ENCODE data around the gene PDIK1L. TPM values are rescaled to one million over a fixed set of nuclear protein-coding genes. Genes with fewer than 3 reads are reported as not detected.

PDIK1L gene
- total RNA-seq, 1 experiment from 2014 or later, result 5.6 TPM

DNA sequence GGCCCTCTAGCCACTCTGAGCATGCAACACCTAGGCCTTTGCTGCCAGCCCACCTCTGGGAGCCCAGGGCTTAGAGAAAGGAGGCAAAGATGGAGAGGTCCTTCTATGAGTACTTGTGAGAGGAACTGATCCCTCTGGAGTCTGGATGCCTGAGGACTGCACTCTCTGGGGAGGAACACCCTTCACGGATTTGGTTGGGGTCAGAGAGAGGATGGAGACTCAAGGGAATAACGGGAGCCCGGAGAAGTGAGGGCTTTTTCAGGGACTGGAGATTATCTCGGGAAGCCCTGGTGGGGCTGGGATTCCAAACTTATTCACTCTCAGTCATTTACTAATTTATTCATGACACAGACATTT is 57.6 kb downstream of the PDIK1L start:
- H3K27ac Mint-ChIP-seq, result peak overlapping the region in 2 of 3 experiments; percentile 63 to 67; a peak in 2 of 7 replicates
- H3K4me1 Mint-ChIP-seq, result peaks cover 33 to 59% of the 10 kb centered on the region in 2 experiments
- H3K4me3 Mint-ChIP-seq, result peak overlapping the region; percentile 83 to 88
- Histone ChIP-seq H3K9ac (ENCODE audit: extremely low read depth, insufficient read length, low read length) (no peak overlapping the region), H3K27ac (ENCODE audit: insufficient read length, low read depth, low read length) (no peak overlapping the region), H3K79me2 (ENCODE audit: insufficient read depth, low read length) (peaks cover 4% of the 10 kb centered on the region; the same call in 1 of the 2 replicates), H2BK120ac (ENCODE audit: low read depth, low read length, poor library complexity, severe bottlenecking) (no peak overlapping the region), H3K23me2 (ENCODE audit: insufficient read length, low read depth, low read length, poor library complexity, severe bottlenecking) (peaks cover 13% of the 10 kb centered on the region), H3K9me3 (ENCODE audit: control insufficient read depth, low read depth, low read length) (no peaks in the 10 kb centered on the region), H3T11ph (ENCODE audit: low read length) (no peak overlapping the region), H4K8ac (replicated peaks; ENCODE audit: insufficient read length, low read depth, low read length) (no peak overlapping the region), H3K56ac (ENCODE audit: insufficient read length, low read depth, low read length) (no peak overlapping the region), H2AK5ac (ENCODE audit: insufficient read length, low read length) (no peak overlapping the region), H4K5ac (ENCODE audit: insufficient read length, low read depth, low read length) (no peak overlapping the region), H3K4me1 (ENCODE audit: insufficient read depth, low read length) (peaks cover 6% of the 10 kb centered on the region; the same call in 1 of the 2 replicates), H3K14ac (ENCODE audit: insufficient read depth, low read length) (no peak overlapping the region), H4K91ac (ENCODE audit: insufficient read length, low read depth, low read length) (no peak overlapping the region), H2BK15ac (ENCODE audit: low read depth, low read length) (no peak overlapping the region), H2BK5ac (ENCODE audit: insufficient read length, low read length) (no peak overlapping the region), H3K23ac (ENCODE audit: insufficient read length, low read depth, low read length) (no peak overlapping the region), H3K18ac (ENCODE audit: insufficient read length, low read depth, low read length) (no peak overlapping the region), H3K79me1 (ENCODE audit: insufficient read depth, low read depth, low read length, poor library complexity, severe bottlenecking) (peaks cover 4% of the 10 kb centered on the region), H3K4me2 (ENCODE audit: insufficient read depth, insufficient read length, low read length) (peak overlapping the region; percentile 78), H3K4ac (ENCODE audit: low read depth, low read length) (no peak overlapping the region), H2BK20ac (ENCODE audit: low read depth, low read length, poor library complexity, severe bottlenecking) (no peak overlapping the region), H3K27me3 (ENCODE audit: insufficient read depth, low read length) (no peaks in the 10 kb centered on the region; the same call in 1 of the 2 replicates), H2BK12ac (ENCODE audit: insufficient read length, low read depth, low read length) (no peak overlapping the region), H4K20me1 (ENCODE audit: control insufficient read depth, insufficient read depth, insufficient read length) (no peaks in the 10 kb centered on the region), H2AFZ (ENCODE audit: low read length) (no peak overlapping the region)
- H3K9me3 Mint-ChIP-seq, result no peaks in the 10 kb centered on the region
- TF ChIP-seq, protein P1, sequence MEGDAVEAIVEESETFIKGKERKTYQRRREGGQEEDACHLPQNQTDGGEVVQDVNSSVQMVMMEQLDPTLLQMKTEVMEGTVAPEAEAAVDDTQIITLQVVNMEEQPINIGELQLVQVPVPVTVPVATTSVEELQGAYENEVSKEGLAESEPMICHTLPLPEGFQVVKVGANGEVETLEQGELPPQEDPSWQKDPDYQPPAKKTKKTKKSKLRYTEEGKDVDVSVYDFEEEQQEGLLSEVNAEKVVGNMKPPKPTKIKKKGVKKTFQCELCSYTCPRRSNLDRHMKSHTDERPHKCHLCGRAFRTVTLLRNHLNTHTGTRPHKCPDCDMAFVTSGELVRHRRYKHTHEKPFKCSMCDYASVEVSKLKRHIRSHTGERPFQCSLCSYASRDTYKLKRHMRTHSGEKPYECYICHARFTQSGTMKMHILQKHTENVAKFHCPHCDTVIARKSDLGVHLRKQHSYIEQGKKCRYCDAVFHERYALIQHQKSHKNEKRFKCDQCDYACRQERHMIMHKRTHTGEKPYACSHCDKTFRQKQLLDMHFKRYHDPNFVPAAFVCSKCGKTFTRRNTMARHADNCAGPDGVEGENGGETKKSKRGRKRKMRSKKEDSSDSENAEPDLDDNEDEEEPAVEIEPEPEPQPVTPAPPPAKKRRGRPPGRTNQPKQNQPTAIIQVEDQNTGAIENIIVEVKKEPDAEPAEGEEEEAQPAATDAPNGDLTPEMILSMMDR (conservative IDR thresholded peaks at IDR 0.05), result no peak
- peaks cover 40% of the 10 kb centered on the region for H3K27me3 Mint-ChIP-seq (ENCODE audit: low read depth)
- no peak for DNase-seq
- no CpG with 5 or more reads among the region's 4 CpGs for WGBS (ENCODE audit: extremely low coverage, insufficient read length, low lambda C conversion rate)
- H3K36me3 Mint-ChIP-seq (ENCODE audit: insufficient read depth in 1 of 3, low read depth in 3 of 3), result peaks cover 0 to 8% (median 7%) of the 10 kb centered on the region in 3 experiments; a peak in 3 of 7 replicates
